ENCODE data around the gene RAB15.

DNA sequence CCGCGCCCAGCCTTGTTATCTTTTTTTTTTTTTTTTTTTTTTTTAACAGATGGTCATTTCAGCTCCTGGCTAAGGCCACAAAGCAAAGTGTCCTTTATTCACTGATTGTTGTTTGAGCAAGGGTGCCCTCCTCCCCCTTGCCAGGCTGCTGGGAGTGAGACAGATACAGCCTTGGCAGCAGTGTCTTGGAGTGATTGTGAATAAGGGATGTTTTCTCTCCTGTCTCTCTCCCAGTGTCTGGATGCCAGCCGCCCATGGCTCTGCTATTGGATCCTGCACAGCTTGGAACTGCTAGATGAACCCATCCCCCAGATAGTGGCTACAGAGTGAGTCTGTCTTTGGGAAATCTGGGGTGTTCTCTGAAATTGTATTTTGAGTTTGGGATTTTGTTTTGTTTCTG is 43.3 kb upstream of the RAB15 start:
- TF ChIP-seq, protein P1, sequence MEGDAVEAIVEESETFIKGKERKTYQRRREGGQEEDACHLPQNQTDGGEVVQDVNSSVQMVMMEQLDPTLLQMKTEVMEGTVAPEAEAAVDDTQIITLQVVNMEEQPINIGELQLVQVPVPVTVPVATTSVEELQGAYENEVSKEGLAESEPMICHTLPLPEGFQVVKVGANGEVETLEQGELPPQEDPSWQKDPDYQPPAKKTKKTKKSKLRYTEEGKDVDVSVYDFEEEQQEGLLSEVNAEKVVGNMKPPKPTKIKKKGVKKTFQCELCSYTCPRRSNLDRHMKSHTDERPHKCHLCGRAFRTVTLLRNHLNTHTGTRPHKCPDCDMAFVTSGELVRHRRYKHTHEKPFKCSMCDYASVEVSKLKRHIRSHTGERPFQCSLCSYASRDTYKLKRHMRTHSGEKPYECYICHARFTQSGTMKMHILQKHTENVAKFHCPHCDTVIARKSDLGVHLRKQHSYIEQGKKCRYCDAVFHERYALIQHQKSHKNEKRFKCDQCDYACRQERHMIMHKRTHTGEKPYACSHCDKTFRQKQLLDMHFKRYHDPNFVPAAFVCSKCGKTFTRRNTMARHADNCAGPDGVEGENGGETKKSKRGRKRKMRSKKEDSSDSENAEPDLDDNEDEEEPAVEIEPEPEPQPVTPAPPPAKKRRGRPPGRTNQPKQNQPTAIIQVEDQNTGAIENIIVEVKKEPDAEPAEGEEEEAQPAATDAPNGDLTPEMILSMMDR (IDR thresholded peaks at IDR 0.05): no peak
- TF ChIP-seq POLR2A (IDR thresholded peaks at IDR 0.05): no peak
- no peak for TF ChIP-seq POLR2AphosphoS5 (IDR thresholded peaks at IDR 0.05)

Measured in breast epithelium (tissue), 3 donors.